ENCODE measurements around the gene TFPI.

- TF ChIP-seq MXD4 (CRISPR knock-in tag; IDR thresholded peaks at IDR 0.05; ENCODE audit: borderline replicate concordance) (no peak), CTCF (IDR thresholded peaks at IDR 0.05) (no peak), CREB1 (CRISPR knock-in tag; IDR thresholded peaks at IDR 0.05) (no peak), JUN (CRISPR knock-in tag; IDR thresholded peaks at IDR 0.05) (no peak), OVOL2 (CRISPR knock-in tag; IDR thresholded peaks at IDR 0.05; ENCODE audit: borderline replicate concordance) (no peak), ZNF416 (CRISPR knock-in tag; IDR thresholded peaks at IDR 0.05) (no peak), CBFB (CRISPR knock-in tag; IDR thresholded peaks at IDR 0.05; ENCODE audit: low read depth) (no peak), HMGXB4 (CRISPR knock-in tag; IDR thresholded peaks at IDR 0.05) (no peak), NFE2L1 (CRISPR knock-in tag; IDR thresholded peaks at IDR 0.05) (no peak), AFF4 (CRISPR knock-in tag; IDR thresholded peaks at IDR 0.05; ENCODE audit: borderline replicate concordance) (no peak), E2F4 (CRISPR knock-in tag; IDR thresholded peaks at IDR 0.05; ENCODE audit: borderline replicate concordance, low read depth) (no peak)
Measured at GRCh38 chr2:187451510-187451909, 102.7 kb downstream of the TFPI start.
